Neutrophil (primary cell): ENCODE data around the gene NFKBIL1.
"Not testable (repeated sequence)": the region's sequence is repeated elsewhere in the genome, so short reads cannot be mapped to it uniquely, and the experiment has no call there.

ENCODE experiments used
- H3K27ac ChIP-seq: fragments of 200-600 bp; sonication (generic); 2 replicates; pipeline ENCODE4 v1.5.1; 2016; ENCODE audit warnings: mild to moderate bottlenecking, moderate library complexity
- H3K27me3 ChIP-seq: fragments of 200-600 bp; sonication (generic); 2 replicates; pipeline ENCODE4 v1.6.0; 2016; ENCODE audit warnings: mild to moderate bottlenecking
- H3K36me3 ChIP-seq: fragments of 200-600 bp; sonication (generic); 2 replicates; pipeline ENCODE4 v1.5.1; 2017
- H3K4me1 ChIP-seq, 2 experiments: fragments of 200-600 bp in 1 of 2; sonication (generic) in 1 of 2; 1 replicate in 1 of 2; 2 replicates in 1 of 2; pipeline versions ENCODE4 v1.5.1 to v1.6.1; 2013 to 2016; ENCODE audit warnings: low read depth in 1 of 2, low read length in 1 of 2, mild to moderate bottlenecking in 1 of 2, moderate library complexity in 1 of 2; ENCODE audit not compliant: control insufficient read depth in 1 of 2, insufficient read depth in 1 of 2
- H3K4me3 ChIP-seq, 2 experiments: fragments of 200-600 bp in 1 of 2; sonication (generic) in 1 of 2; 1 replicate in 1 of 2; 2 replicates in 1 of 2; pipeline ENCODE4 v1.5.1; 2013 to 2016; ENCODE audit warnings: low read depth in 1 of 2, low read length in 1 of 2, mild to moderate bottlenecking in 1 of 2, moderate library complexity in 1 of 2
- H3K9me3 ChIP-seq: fragments of 200-600 bp; sonication (generic); 2 replicates; pipeline ENCODE4 v1.5.1; 2016
- TF ChIP-seq, protein P1 (sequence below): fragments of 200-600 bp; sonication (generic); IDR thresholded peaks from 2 replicates; pipeline ENCODE4 v1.5.1; 2016; ENCODE audit warnings: antibody characterized with exemption

NFKBIL1 gene

GRCh38 chr6:31588871-31589650 is 41.7 kb downstream of the NFKBIL1 start:
- Histone ChIP-seq H3K4me1 (peaks cover 59 to 63% of the 10 kb centered on the region in 2 experiments), H3K9me3 (no peaks in the 10 kb centered on the region), H3K36me3 (peaks cover 39% of the 10 kb centered on the region), H3K27me3 (no peaks in the 10 kb centered on the region), H3K27ac (peak overlapping the region; percentile 96), H3K4me3 (peak overlapping the region; percentile 78 to 94)
- TF ChIP-seq, protein P1, sequence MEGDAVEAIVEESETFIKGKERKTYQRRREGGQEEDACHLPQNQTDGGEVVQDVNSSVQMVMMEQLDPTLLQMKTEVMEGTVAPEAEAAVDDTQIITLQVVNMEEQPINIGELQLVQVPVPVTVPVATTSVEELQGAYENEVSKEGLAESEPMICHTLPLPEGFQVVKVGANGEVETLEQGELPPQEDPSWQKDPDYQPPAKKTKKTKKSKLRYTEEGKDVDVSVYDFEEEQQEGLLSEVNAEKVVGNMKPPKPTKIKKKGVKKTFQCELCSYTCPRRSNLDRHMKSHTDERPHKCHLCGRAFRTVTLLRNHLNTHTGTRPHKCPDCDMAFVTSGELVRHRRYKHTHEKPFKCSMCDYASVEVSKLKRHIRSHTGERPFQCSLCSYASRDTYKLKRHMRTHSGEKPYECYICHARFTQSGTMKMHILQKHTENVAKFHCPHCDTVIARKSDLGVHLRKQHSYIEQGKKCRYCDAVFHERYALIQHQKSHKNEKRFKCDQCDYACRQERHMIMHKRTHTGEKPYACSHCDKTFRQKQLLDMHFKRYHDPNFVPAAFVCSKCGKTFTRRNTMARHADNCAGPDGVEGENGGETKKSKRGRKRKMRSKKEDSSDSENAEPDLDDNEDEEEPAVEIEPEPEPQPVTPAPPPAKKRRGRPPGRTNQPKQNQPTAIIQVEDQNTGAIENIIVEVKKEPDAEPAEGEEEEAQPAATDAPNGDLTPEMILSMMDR, result no peak

- not testable (repeated sequence) for H3K27me3 ChIP-seq, H3K9me3 ChIP-seq, H3K4me3 ChIP-seq
- peak overlapping the region; percentile 96 for H3K27ac ChIP-seq
- H3K36me3 ChIP-seq, result peaks cover 39% of the 10 kb centered on the region
- H3K4me1 ChIP-seq, result peaks cover 43 to 47% of the 10 kb centered on the region in 2 experiments
These were observed 43.3 kb downstream of the NFKBIL1 start for GRCh38 chr6:31590691-31591090.

DNA sequence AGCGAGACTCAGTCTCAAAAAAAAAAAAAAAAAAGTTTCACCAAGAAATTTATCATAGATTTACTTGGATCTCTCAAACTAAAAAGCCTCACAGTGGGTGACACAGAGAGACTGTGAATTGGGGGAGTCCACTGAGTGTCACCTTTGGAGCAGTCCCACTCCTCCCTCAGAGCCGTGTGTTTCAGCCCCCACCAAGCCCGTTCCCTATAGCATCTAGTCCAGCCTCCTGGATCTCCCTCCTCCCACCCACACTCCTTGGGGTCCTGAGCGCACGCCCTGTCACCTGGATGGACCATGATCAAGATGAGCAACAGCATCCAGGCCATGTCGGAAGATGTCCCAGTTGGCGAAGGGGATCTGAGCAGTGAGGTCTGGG is 45.0 kb downstream of the NFKBIL1 start:
- Histone ChIP-seq H3K4me3 (no peak overlapping the region), H3K4me1 (peaks cover 36 to 43% of the 10 kb centered on the region in 2 experiments)

GRCh38 chr6:31597006-31597405 is 49.6 kb downstream of the NFKBIL1 start:
- peak overlapping the region; percentile 30 for H3K27ac ChIP-seq
- no peaks in the 10 kb centered on the region for H3K27me3 ChIP-seq
- peak overlapping the region in 1 of 2 experiments; percentile 4 for H3K4me3 ChIP-seq
- TF ChIP-seq, protein P1, result peak; percentile 59
- H3K4me1 ChIP-seq, result peaks cover 16 to 27% of the 10 kb centered on the region in 2 experiments
- no peaks in the 10 kb centered on the region for H3K9me3 ChIP-seq
- H3K36me3 ChIP-seq, result no peaks in the 10 kb centered on the region

More for the DNA sequence above, 45.0 kb downstream of the NFKBIL1 start:
- TF ChIP-seq, protein P1, result no peak
- Histone ChIP-seq H3K9me3 (no peaks in the 10 kb centered on the region), H3K27ac (peak overlapping the region; percentile 7), H3K27me3 (no peaks in the 10 kb centered on the region), H3K36me3 (peaks cover 39% of the 10 kb centered on the region)

DNA sequence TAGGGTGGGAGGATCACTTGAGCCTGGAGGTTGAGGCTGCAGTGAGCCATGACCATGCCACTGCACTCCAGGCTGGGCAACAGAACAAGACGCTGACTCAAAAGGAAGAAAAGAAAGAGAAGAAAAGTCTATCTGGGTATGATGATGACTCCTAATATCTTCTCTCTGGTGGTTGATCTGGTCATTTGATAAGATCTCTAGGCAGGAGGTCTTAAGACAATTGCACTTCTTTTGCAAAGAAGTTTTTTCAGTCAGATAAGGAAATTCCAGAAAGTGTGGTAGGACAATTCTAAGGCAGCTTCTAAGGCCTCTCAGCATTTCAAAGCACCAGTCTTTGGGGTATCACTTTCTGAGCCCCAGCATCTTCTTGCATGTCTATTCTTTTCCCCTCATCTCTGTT is 59.9 kb downstream of the NFKBIL1 start:
- TF ChIP-seq, protein P1, result no peak
- Histone ChIP-seq H3K4me1 (peaks cover 0 to 6% of the 10 kb centered on the region in 2 experiments), H3K27me3 (no peaks in the 10 kb centered on the region), H3K36me3 (no peaks in the 10 kb centered on the region), H3K27ac (no peak overlapping the region), H3K9me3 (no peaks in the 10 kb centered on the region), H3K4me3 (no peak overlapping the region)
